Suppressor macrophage treated with lipopolysaccharide for 1 hour (primary cell): ENCODE results near the gene TBCK.
"Not testable (repeated sequence)": the region's sequence is repeated elsewhere in the genome, so short reads cannot be mapped to it uniquely, and the experiment has no call there.

Source experiments
- DNase-seq, 3 donors: peaks; one replicate each; pipeline ENCODE4 v3.0.0-alpha.2; 2020 to 2022

The TBCK gene

GRCh38 chr4:106277140-106277675, 38.8 kb downstream of the TBCK start:
- no peak for DNase-seq

DNA sequence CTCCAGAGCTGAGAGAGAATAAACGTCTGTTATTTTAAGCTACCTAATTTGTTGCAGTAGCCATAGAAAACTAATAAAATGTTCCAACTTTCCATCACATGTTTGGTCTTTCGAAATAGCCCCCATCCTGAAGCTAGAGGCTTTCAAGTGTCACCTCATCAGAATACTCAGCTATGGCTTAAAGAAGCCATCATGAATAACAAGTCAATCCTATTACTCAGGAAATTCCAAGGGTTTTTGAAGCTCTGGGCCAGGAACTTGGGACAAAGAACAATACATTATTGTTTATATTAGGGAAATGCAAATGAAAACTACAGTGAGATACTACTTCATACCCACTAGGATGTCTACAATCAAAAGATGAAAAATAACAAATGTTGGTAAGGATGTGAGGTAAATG, 42.2 kb downstream of the TBCK start:
- no peak for DNase-seq

DNA sequence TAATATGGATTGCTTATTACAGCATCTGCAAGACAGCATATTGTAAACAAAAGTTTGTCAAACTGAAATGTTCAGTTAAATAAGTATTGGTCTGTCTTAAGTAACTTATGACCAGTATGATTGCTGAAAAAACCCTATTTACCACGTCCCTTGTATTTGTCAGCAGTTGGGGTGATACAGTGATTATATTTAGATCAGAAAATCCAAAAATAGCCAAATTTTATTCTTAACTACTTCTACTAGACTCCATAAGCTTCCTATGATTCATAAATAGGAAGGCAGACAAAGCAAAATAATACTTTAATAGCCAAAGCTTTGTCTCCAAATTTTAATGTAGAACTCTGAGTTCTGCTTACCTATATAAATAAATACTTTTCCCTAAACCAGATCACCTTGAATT, 45.3 kb downstream of the TBCK start:
- no peak for DNase-seq

- DNase-seq = no peak
Measured at GRCh38 chr4:106269711-106270110, 46.3 kb downstream of the TBCK start.

DNA sequence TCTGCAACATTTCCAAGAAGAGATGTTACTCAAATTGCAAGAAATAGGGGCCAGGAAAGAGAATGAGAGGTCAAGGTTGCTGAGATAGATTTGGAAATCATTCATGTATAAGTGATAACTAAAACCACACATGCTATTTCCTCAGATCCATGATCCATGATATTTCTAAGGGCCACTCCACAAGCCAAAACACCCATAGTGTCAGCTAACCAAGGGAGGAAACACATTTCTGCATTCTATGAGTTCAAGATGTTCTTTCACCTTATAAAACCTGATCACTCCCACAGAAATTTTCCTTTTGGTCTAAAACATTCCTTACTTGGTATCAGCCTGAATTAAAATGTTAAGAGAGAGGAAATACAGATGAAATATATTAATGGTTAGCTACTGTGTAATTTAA, 47.2 kb downstream of the TBCK start:
- no peak for DNase-seq

DNA sequence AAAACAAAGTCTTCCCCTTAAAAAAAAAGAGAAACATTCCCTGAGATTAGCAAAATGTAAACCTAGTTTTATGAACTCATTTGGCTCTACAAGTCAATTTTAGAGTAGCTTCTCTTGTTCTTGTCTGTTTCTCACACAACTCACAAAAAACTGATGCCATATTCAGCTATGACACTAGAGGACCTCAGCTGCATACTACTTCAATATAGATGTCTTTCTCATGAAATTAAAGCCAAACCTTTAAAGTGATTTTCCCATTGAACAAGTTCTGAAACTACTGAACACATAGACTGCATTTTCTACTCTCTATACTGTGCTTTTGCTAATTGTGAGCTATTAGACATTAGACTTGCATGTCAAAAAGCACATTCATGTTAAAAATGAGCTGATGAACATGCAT, 49.8 kb downstream of the TBCK start:
- peak; percentile 5 to 43 (median 29) for DNase-seq

DNA sequence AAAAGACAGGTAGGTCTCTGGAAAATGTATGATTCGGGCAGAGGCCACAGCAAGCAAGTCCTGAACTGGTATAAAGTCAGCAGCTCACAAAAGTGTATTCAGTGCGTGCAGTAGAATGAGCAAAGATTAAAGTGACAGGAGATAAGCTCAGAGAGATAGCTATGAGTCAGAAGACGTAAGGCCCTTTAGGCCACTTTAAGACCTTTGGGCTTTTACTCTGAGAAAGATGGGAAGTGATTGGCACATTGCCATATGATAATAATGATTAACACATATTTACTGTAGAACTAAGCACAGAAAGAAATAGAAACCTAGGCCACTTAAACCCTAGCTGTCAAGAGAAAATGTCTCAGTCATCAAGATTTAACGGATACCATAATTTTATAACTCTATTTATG, 51.7 kb downstream of the TBCK start:
- no peak for DNase-seq

- DNase-seq = no peak
Measured at GRCh38 chr4:106263594-106264330, 52.2 kb downstream of the TBCK start.

- DNase-seq = no peak
Measured at GRCh38 chr4:106261980-106262379, 54.0 kb downstream of the TBCK start.

DNA sequence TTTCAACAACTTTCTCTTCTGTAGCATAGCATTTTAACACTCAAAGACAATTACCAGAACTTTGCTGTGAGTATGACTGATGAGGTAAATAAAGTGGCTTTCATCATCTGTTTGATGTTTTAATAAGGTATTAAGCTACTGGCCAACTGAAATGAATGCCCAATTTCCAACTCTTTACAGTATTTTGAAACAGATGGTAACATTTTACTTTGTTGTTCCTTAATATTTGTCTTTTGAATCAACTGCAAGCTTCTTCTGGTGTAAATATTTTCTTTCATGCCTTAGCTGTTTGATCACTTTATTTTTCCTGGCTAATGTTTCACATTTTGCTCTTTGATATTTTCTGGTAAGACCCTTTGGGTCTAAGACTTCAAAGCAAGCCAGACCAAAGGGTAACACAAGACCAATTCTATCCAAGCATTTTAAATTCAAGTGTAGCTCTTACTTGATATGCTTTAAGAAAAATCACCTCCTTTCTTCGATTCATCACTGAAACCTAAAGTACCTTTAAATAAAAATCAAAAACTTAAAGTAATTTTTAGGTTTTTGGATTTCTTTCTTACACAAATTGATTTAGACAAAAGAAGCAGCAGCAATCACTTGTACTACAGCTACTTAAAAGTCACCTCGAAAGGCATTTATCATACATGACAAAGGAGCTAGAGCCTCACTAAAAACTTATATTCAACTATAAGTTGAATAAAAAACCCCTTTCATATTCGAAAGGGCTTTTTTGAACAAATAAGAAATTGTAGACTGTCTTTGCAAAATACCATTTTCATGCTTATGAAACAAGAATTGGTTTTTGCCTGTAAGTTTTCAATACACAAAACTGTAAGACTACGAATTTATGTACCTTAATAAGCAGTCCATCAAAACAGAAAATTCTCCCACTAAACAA, 57.6 kb downstream of the TBCK start:
- DNase-seq = no peak

DNA sequence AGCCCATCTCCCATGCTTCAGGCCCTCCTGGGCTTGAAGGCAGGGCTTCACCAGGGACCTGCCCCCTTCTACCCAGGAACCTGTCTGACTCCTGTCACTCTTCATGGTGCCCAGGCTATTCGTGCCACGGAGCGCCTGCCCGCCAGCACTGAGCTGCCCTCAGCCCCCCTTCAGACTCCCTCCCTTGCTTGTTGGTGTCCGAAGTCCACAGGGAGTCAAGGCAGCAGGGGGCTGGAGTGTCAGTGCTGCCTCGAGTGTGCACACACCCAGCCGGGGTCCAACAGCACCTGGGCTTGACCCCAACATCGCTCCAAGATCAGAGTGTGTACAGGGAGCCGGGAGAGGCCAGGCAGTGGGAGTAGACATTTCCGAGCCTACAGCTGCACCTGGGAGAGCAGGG, 59.8 kb downstream of the TBCK start:
- no peak for DNase-seq

DNA sequence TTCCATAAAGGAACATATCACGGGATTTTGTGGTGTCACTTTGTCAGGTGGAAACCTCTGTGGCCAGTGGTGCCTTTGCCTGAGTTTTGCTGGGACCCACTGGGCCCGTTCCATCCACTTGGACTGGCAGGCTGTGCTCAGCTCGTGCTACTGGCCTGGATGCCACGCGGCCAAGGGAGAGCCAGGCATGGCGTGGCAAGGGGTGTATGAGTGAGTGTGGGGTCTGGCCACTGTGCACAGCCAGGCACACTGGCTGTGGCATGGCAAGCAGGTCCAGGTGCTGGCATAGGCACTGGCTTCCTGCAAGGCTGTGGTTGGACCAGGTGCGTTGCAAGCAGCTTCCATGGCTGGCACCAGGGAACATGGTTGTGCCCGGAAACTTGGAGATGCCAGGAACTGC, 60.8 kb downstream of the TBCK start:
- no peak for DNase-seq

DNA sequence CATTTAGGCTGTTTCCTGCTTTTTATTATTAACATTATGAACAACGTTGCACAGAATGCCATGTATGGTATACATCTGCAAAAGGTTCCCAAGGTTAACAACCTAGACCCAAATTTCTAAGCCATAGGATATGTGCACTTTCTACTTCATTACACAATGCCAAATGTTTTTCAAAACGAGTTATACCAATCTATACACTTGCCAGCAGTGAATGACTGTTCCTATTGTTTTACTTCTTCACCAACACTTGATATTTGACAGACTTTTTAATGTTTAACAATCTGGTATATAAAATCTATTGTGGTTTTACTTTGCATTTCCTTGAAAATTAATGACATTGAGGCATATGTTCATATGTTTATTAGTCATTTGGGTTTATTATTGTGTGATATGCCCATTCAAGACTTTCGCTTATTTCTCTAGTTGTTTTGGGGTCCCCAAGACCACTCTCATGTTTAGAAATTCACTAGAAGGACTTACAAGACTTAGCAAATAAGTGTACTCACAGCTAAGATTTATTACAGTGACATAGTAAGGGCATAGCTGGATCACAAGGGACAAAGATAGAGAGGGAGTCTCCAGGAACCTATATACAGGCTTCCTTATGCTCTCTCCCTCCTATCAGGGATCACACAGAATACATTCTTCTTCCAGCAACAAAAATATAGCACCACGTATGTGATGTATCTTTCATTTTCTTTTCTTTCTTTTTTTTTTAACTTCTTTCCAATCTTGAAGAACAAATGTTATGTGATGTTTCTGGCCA, 62.5 kb downstream of the TBCK start:
- DNase-seq = no peak

- DNase-seq = no peak
Measured at GRCh38 chr4:106247600-106247999, 68.4 kb downstream of the TBCK start.

DNA sequence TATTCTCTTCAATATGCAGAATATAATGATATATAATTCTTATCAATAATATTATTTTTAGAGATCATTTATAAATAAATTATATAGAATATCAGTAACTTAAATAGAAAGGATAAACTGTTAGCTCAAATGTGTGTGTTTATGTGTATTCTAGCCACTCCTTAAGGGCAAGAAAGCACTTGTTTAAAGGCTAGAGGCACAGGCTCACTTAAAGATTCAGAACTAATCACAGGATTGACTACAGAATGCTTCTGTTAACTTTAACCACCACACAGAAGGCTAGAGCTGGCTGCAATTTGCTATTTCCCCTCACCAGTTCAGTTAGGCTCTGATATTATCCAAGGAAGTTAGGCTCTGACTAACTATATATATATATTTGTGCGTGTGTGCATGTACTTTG, 69.6 kb downstream of the TBCK start:
- DNase-seq = no peak

GRCh38 chr4:106245176-106245575, 70.8 kb downstream of the TBCK start:
- no peak for DNase-seq

- no peak for DNase-seq
Measured at GRCh38 chr4:106240699-106241098, 75.3 kb downstream of the TBCK start.

- peak; percentile 28 to 37 (median 29) for DNase-seq
Measured at GRCh38 chr4:106238820-106239420, 77.1 kb downstream of the TBCK start.

GRCh38 chr4:106231931-106232330, 84.1 kb downstream of the TBCK start:
- no peak for DNase-seq

- no peak for DNase-seq
Measured at GRCh38 chr4:106222548-106222947, 93.5 kb downstream of the TBCK start.

DNA sequence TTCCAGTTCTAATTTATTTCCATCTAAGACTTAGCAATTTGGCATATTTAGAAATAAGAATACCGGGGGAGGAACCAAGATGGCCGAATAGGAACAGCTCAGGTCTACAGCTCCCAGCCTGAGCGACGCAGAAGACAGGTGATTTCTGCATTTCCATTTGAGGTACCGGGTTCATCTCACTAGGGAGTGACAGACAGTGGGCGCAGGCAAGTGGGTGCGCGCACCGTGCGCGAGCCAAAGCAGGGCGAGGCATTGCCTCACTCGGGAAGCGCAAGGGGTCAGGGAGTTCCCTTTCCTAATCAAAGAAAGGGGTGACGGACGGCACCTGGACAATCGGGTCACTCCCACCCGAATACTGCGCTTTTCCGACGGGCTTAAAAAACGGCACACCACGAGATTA, 102.7 kb downstream of the TBCK start:
- not testable (repeated sequence) for DNase-seq

DNA sequence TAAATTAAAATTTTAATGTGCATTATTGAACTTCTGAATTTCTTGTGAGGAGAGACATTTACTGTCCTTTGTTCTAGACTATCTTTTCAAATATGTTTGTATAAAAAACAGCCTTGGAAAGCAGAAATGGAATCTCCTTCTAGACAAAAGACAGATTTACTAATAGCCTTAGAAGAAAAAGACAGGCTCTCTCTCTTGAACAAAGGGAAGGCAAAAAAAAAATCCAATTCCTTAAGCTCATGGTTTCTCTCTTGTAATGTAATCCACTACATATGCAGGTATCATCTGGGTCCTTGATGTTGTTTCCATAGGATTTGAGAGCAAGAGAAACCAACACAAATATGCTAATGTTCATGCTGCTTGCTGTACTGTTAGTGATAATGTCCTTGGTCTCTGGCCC, 106.0 kb downstream of the TBCK start:
- no peak for DNase-seq
